Measurements from ENCODE around the gene ITIH3.

Gene ITIH3

GRCh38 chr3:52788890-52789745 is 5.5 kb upstream of the ITIH3 start:
- H3K4me3 ChIP-seq (ENCODE audit: low read length) = no peak overlapping the region
- H3K27me3 ChIP-seq (ENCODE audit: control insufficient read depth, insufficient read depth, low read length) = no peaks in the 10 kb centered on the region
- H3K27ac ChIP-seq (ENCODE audit: low read length) = no peak overlapping the region
- no peaks in the 10 kb centered on the region for H3K4me1 ChIP-seq (ENCODE audit: control insufficient read depth, insufficient read depth, low read length)
- H3K36me3 ChIP-seq (ENCODE audit: control insufficient read depth, insufficient read depth, low read length) = no peaks in the 10 kb centered on the region
- H3K9me3 ChIP-seq (ENCODE audit: control insufficient read depth, insufficient read depth, low read length) = no peaks in the 10 kb centered on the region
- no peak for DNase-seq (ENCODE audit: low read depth, low spot score)
- no CpG with 5 or more reads among the region's 16 CpGs for WGBS (ENCODE audit: insufficient coverage, insufficient read length)

GRCh38 chr3:52789746-52790040 is 4.9 kb upstream of the ITIH3 start:
- WGBS (ENCODE audit: insufficient coverage, insufficient read length) = no CpG with 5 or more reads among the region's 6 CpGs
- no peak for DNase-seq (ENCODE audit: low read depth, low spot score)
- H3K27ac ChIP-seq (ENCODE audit: low read length) = no peak overlapping the region
- no peaks in the 10 kb centered on the region for H3K9me3 ChIP-seq (ENCODE audit: control insufficient read depth, insufficient read depth, low read length)
- H3K4me3 ChIP-seq (ENCODE audit: low read length) = no peak overlapping the region
- H3K27me3 ChIP-seq (ENCODE audit: control insufficient read depth, insufficient read depth, low read length) = no peaks in the 10 kb centered on the region
- no peaks in the 10 kb centered on the region for H3K36me3 ChIP-seq (ENCODE audit: control insufficient read depth, insufficient read depth, low read length)
- no peaks in the 10 kb centered on the region for H3K4me1 ChIP-seq (ENCODE audit: control insufficient read depth, insufficient read depth, low read length)

- no CpG with 5 or more reads among the region's 7 CpGs for WGBS (ENCODE audit: insufficient coverage, insufficient read length)
- DNase-seq (ENCODE audit: low read depth, low spot score) = no peak
- Histone ChIP-seq H3K27me3 (ENCODE audit: control insufficient read depth, insufficient read depth, low read length) (no peaks in the 10 kb centered on the region), H3K27ac (ENCODE audit: low read length) (no peak overlapping the region), H3K4me1 (ENCODE audit: control insufficient read depth, insufficient read depth, low read length) (no peaks in the 10 kb centered on the region), H3K9me3 (ENCODE audit: control insufficient read depth, insufficient read depth, low read length) (no peaks in the 10 kb centered on the region), H3K36me3 (ENCODE audit: control insufficient read depth, insufficient read depth, low read length) (no peaks in the 10 kb centered on the region), H3K4me3 (ENCODE audit: low read length) (no peak overlapping the region)
Observed at GRCh38 chr3:52790337-52790736, 4.3 kb upstream of the ITIH3 start.

GRCh38 chr3:52790741-52791140 is 3.9 kb upstream of the ITIH3 start:
- WGBS (ENCODE audit: insufficient coverage, insufficient read length) = no CpG with 5 or more reads among the region's 13 CpGs
- H3K4me1 ChIP-seq (ENCODE audit: control insufficient read depth, insufficient read depth, low read length) = no peaks in the 10 kb centered on the region

GRCh38 chr3:52791366-52791765 is 3.2 kb upstream of the ITIH3 start:
- DNase-seq (ENCODE audit: low read depth, low spot score) = no peak
- H3K27ac ChIP-seq (ENCODE audit: low read length) = no peak overlapping the region
- H3K27me3 ChIP-seq (ENCODE audit: control insufficient read depth, insufficient read depth, low read length) = no peaks in the 10 kb centered on the region
- H3K4me3 ChIP-seq (ENCODE audit: low read length) = no peak overlapping the region
- H3K9me3 ChIP-seq (ENCODE audit: control insufficient read depth, insufficient read depth, low read length) = no peaks in the 10 kb centered on the region
- WGBS (ENCODE audit: insufficient coverage, insufficient read length) = no CpG with 5 or more reads among the region's 12 CpGs
- no peaks in the 10 kb centered on the region for H3K36me3 ChIP-seq (ENCODE audit: control insufficient read depth, insufficient read depth, low read length)
- H3K4me1 ChIP-seq (ENCODE audit: control insufficient read depth, insufficient read depth, low read length) = no peaks in the 10 kb centered on the region

More at GRCh38 chr3:52790741-52791140, 3.9 kb upstream of the ITIH3 start:
- Histone ChIP-seq H3K4me3 (ENCODE audit: low read length) (no peak overlapping the region), H3K9me3 (ENCODE audit: control insufficient read depth, insufficient read depth, low read length) (no peaks in the 10 kb centered on the region), H3K27ac (ENCODE audit: low read length) (no peak overlapping the region), H3K36me3 (ENCODE audit: control insufficient read depth, insufficient read depth, low read length) (no peaks in the 10 kb centered on the region), H3K27me3 (ENCODE audit: control insufficient read depth, insufficient read depth, low read length) (no peaks in the 10 kb centered on the region)
- DNase-seq (ENCODE audit: low read depth, low spot score) = no peak

- no peaks in the 10 kb centered on the region for H3K27me3 ChIP-seq (ENCODE audit: control insufficient read depth, insufficient read depth, low read length)
- no peak overlapping the region for H3K4me3 ChIP-seq (ENCODE audit: low read length)
- no peak for DNase-seq (ENCODE audit: low read depth, low spot score)
- no peaks in the 10 kb centered on the region for H3K9me3 ChIP-seq (ENCODE audit: control insufficient read depth, insufficient read depth, low read length)
- H3K4me1 ChIP-seq (ENCODE audit: control insufficient read depth, insufficient read depth, low read length) = no peaks in the 10 kb centered on the region
- H3K27ac ChIP-seq (ENCODE audit: low read length) = no peak overlapping the region
- no peaks in the 10 kb centered on the region for H3K36me3 ChIP-seq (ENCODE audit: control insufficient read depth, insufficient read depth, low read length)
- no CpG with 5 or more reads among the region's 4 CpGs for WGBS (ENCODE audit: insufficient coverage, insufficient read length)
Observed at GRCh38 chr3:52791928-52792327, 2.7 kb upstream of the ITIH3 start.

GRCh38 chr3:52792413-52792812 is 2.2 kb upstream of the ITIH3 start:
- DNase-seq (ENCODE audit: low read depth, low spot score) = no peak
- no peak overlapping the region for H3K27ac ChIP-seq (ENCODE audit: low read length)
- WGBS (ENCODE audit: insufficient coverage, insufficient read length) = no CpG with 5 or more reads among the region's 7 CpGs
- no peaks in the 10 kb centered on the region for H3K4me1 ChIP-seq (ENCODE audit: control insufficient read depth, insufficient read depth, low read length)
- no peak overlapping the region for H3K4me3 ChIP-seq (ENCODE audit: low read length)
- no peaks in the 10 kb centered on the region for H3K9me3 ChIP-seq (ENCODE audit: control insufficient read depth, insufficient read depth, low read length)
- no peaks in the 10 kb centered on the region for H3K36me3 ChIP-seq (ENCODE audit: control insufficient read depth, insufficient read depth, low read length)
- H3K27me3 ChIP-seq (ENCODE audit: control insufficient read depth, insufficient read depth, low read length) = no peaks in the 10 kb centered on the region

GRCh38 chr3:52792961-52793695 is 1.5 kb upstream of the ITIH3 start:
- H3K27ac ChIP-seq (ENCODE audit: low read length) = no peak overlapping the region
- H3K4me3 ChIP-seq (ENCODE audit: low read length) = no peak overlapping the region
- H3K9me3 ChIP-seq (ENCODE audit: control insufficient read depth, insufficient read depth, low read length) = no peaks in the 10 kb centered on the region
- no peak for DNase-seq (ENCODE audit: low read depth, low spot score)
- no peaks in the 10 kb centered on the region for H3K36me3 ChIP-seq (ENCODE audit: control insufficient read depth, insufficient read depth, low read length)
- H3K4me1 ChIP-seq (ENCODE audit: control insufficient read depth, insufficient read depth, low read length) = no peaks in the 10 kb centered on the region
- no peaks in the 10 kb centered on the region for H3K27me3 ChIP-seq (ENCODE audit: control insufficient read depth, insufficient read depth, low read length)
- no CpG with 5 or more reads among the region's 18 CpGs for WGBS (ENCODE audit: insufficient coverage, insufficient read length)

- no CpG with 5 or more reads among the region's 9 CpGs for WGBS (ENCODE audit: insufficient coverage, insufficient read length)
- H3K27ac ChIP-seq (ENCODE audit: low read length) = no peak overlapping the region
Observed at GRCh38 chr3:52793702-52794611, 639 bp upstream of the ITIH3 start.

GRCh38 chr3:52795298-52795900 is 803 bp downstream of the ITIH3 start:
- Histone ChIP-seq H3K27me3 (ENCODE audit: control insufficient read depth, insufficient read depth, low read length) (no peaks in the 10 kb centered on the region), H3K4me1 (ENCODE audit: control insufficient read depth, insufficient read depth, low read length) (0 out of 2 replicates have a peak, but pooled peaks cover 2% of the 10 kb centered on the region)
- no CpG with 5 or more reads among the region's 9 CpGs for WGBS (ENCODE audit: insufficient coverage, insufficient read length)

More at GRCh38 chr3:52793702-52794611, 639 bp upstream of the ITIH3 start:
- Histone ChIP-seq H3K36me3 (ENCODE audit: control insufficient read depth, insufficient read depth, low read length) (no peaks in the 10 kb centered on the region), H3K9me3 (ENCODE audit: control insufficient read depth, insufficient read depth, low read length) (no peaks in the 10 kb centered on the region), H3K27me3 (ENCODE audit: control insufficient read depth, insufficient read depth, low read length) (no peaks in the 10 kb centered on the region), H3K4me3 (ENCODE audit: low read length) (no peak overlapping the region), H3K4me1 (ENCODE audit: control insufficient read depth, insufficient read depth, low read length) (no peaks in the 10 kb centered on the region)
- DNase-seq (ENCODE audit: low read depth, low spot score) = no peak

More at GRCh38 chr3:52795298-52795900, 803 bp downstream of the ITIH3 start:
- Histone ChIP-seq H3K27ac (ENCODE audit: low read length) (no peak overlapping the region), H3K9me3 (ENCODE audit: control insufficient read depth, insufficient read depth, low read length) (no peaks in the 10 kb centered on the region), H3K4me3 (ENCODE audit: low read length) (no peak overlapping the region), H3K36me3 (ENCODE audit: control insufficient read depth, insufficient read depth, low read length) (no peaks in the 10 kb centered on the region)
- no peak for DNase-seq (ENCODE audit: low read depth, low spot score)
